PC-9 (cell line): ENCODE data around the gene ARL6IP1. TPM values are rescaled to one million over a fixed set of nuclear protein-coding genes. Genes with fewer than 3 reads are reported as not detected.

ENCODE experiments used
- BruUV-seq: library from RNA; stranded (reverse); fragments of 400-500 nt; replicated peaks from 2 replicates; lab custom pipeline; 2021; lab: Mats Ljungman, UMichigan
- CTCF ChIA-PET: fragments of 300-600 bp; sonication (Branson Sonifier 250); formaldehyde crosslinking; loops from one replicate; lab custom pipeline; 2022; ENCODE audit warnings: antibody characterized with exemption; lab: Charles Lee
- POLR2A ChIA-PET: fragments of 300-600 bp; sonication (Branson Sonifier 250); formaldehyde crosslinking; loops from one replicate; lab custom pipeline; 2022; ENCODE audit warnings: antibody characterized with exemption; ENCODE audit not compliant: unreplicated experiment; lab: Charles Lee
- DNase-seq, 2 experiments: peaks; one replicate each; pipeline versions ENCODE4 v3.0.0 to v3.0.0-alpha.2; 2015 to 2022; ENCODE audit warnings: mixed read lengths in 1 of 2
- H2AFZ ChIP-seq: fragments of 200-600 bp; sonication (generic); 2 replicates; pipeline ENCODE4 v1.8.1; 2017; ENCODE audit warnings: antibody characterized with exemption
- H3F3A ChIP-seq: fragments of 200-600 bp; sonication (generic); 2 replicates; pipeline ENCODE4 v1.8.1; 2017; ENCODE audit warnings: antibody characterized with exemption, mild to moderate bottlenecking, low read depth; ENCODE audit not compliant: insufficient read depth
- H3K27ac ChIP-seq: fragments of 200-600 bp; sonication (generic); 2 replicates; pipeline ENCODE4 v1.6.1; 2016; ENCODE audit warnings: mixed run types
- H3K27me3 ChIP-seq: fragments of 200-600 bp; sonication (generic); 2 replicates; pipeline ENCODE4 v1.6.1; 2016; ENCODE audit warnings: low read depth, mixed run types; ENCODE audit not compliant: insufficient read depth
- H3K36me3 ChIP-seq: fragments of 200-600 bp; sonication (generic); 2 replicates; pipeline ENCODE4 v1.6.1; 2016; ENCODE audit warnings: low read depth, mixed run types
- H3K4me1 ChIP-seq: fragments of 200-600 bp; sonication (generic); replicated peaks from 2 replicates; pipeline ENCODE4 v1.6.1; 2016; ENCODE audit warnings: mixed run types; ENCODE audit not compliant: insufficient read depth
- H3K4me2 ChIP-seq: fragments of 200-600 bp; sonication (generic); 2 replicates; pipeline ENCODE4 v1.6.1; 2017; ENCODE audit warnings: mixed run types
- H3K4me3 ChIP-seq: fragments of 200-600 bp; sonication (generic); 2 replicates; pipeline ENCODE4 v1.6.1; 2016; ENCODE audit warnings: mixed run types
- H3K79me2 ChIP-seq: fragments of 200-600 bp; sonication (generic); 2 replicates; pipeline ENCODE4 v1.6.1; 2017; ENCODE audit warnings: low read depth, mixed run types
- H3K9me2 ChIP-seq: fragments of 200-600 bp; sonication (generic); 2 replicates; pipeline ENCODE4 v1.8.1; 2017; ENCODE audit warnings: mild to moderate bottlenecking; ENCODE audit not compliant: insufficient read depth
- H3K9me3 ChIP-seq: fragments of 200-600 bp; sonication (generic); 2 replicates; pipeline ENCODE4 v1.8.1; 2016; ENCODE audit warnings: low read depth; ENCODE audit not compliant: insufficient read depth
- H4K20me1 ChIP-seq: fragments of 200-600 bp; sonication (generic); 2 replicates; pipeline ENCODE4 v1.8.1; 2017; ENCODE audit not compliant: insufficient read depth
- EZH2 ChIP-seq: fragments of 200-600 bp; sonication (generic); IDR thresholded peaks from 2 replicates; pipeline ENCODE4 v1.8.0; 2017; ENCODE audit warnings: antibody characterized with exemption, low read depth
- intact Hi-C: fragments of 100-400 bp; cut with micrococcal nuclease; formaldehyde crosslinking; loops from one replicate; pipeline ENCODE4 v1.10.0; 2022; ENCODE audit not compliant: unreplicated experiment
- total RNA-seq: library from RNA; stranded (reverse); gene quantifications from 2 replicates; pipeline ENCODE4 v1.2.3, GENCODE V29; 2021
- TF ChIP-seq, protein P1 (sequence below): fragments of 200-600 bp; sonication (generic); conservative IDR thresholded peaks from 2 replicates; pipeline ENCODE4 v1.6.1; 2017; ENCODE audit warnings: mixed run types, antibody characterized with exemption, mild to moderate bottlenecking, moderate library complexity

ARL6IP1 gene
- total RNA-seq, 1 experiment from 2014 or later: 294 TPM

DNA sequence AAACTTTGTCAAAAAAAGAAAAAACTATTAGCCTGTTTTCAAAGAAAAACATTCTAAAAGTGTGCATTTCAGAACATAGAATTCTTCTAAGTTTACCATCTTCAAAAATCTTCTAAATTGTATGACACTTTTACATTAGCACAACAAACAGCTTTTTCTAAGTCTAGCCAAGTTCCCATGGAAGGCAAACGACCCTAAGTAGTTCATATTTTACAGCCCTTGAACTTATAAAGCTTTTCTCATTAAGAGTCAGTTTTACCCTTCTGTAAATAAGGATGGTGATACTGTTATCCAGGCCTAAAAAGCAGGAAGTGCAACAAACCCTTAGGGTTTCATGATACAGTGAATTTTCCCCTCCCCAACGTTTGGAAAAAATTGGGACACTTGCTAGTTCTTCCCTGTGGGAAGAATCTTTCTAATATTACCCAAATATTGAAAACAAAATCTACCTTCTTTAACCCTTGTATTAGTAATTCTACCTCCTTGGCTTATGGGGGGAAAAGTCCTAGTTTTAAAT is 4.0 kb upstream of the ARL6IP1 start:
- Histone ChIP-seq H3K9me3 (no peaks in the 10 kb centered on the region), H3K4me3 (no peak overlapping the region), H3K9me2 (no peaks in the 10 kb centered on the region), H3K27me3 (no peaks in the 10 kb centered on the region), H3K27ac (peak overlapping the region; percentile 55; the same call in 1 of the 2 replicates), H3K4me2 (no peak overlapping the region), H2AFZ (no peak overlapping the region), H3F3A (peaks cover 47% of the 10 kb centered on the region), H3K4me1 (peaks cover 23% of the 10 kb centered on the region; the same call in 1 of the 2 replicates), H3K79me2 (peaks cover 10% of the 10 kb centered on the region), H3K36me3 (peaks cover 20% of the 10 kb centered on the region; the same call in 1 of the 2 replicates), H4K20me1 (peaks cover 5% of the 10 kb centered on the region)
- CTCF ChIA-PET: interaction anchor here (0.5 kb wide), 1 partner anchor 302 kb away, joined by 3 read pairs; no protein-coding TSS in a partner anchor
- TF ChIP-seq, protein P1, sequence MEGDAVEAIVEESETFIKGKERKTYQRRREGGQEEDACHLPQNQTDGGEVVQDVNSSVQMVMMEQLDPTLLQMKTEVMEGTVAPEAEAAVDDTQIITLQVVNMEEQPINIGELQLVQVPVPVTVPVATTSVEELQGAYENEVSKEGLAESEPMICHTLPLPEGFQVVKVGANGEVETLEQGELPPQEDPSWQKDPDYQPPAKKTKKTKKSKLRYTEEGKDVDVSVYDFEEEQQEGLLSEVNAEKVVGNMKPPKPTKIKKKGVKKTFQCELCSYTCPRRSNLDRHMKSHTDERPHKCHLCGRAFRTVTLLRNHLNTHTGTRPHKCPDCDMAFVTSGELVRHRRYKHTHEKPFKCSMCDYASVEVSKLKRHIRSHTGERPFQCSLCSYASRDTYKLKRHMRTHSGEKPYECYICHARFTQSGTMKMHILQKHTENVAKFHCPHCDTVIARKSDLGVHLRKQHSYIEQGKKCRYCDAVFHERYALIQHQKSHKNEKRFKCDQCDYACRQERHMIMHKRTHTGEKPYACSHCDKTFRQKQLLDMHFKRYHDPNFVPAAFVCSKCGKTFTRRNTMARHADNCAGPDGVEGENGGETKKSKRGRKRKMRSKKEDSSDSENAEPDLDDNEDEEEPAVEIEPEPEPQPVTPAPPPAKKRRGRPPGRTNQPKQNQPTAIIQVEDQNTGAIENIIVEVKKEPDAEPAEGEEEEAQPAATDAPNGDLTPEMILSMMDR: no peak
- TF ChIP-seq EZH2: no peak
- no TSS peak for BruUV-seq
- intact Hi-C loops: no loop called here
- DNase-seq: no peak
- POLR2A ChIA-PET: interaction anchor here (0.6 kb wide), 1 partner anchor 17 kb away, joined by 3 read pairs; no protein-coding TSS in a partner anchor

DNA sequence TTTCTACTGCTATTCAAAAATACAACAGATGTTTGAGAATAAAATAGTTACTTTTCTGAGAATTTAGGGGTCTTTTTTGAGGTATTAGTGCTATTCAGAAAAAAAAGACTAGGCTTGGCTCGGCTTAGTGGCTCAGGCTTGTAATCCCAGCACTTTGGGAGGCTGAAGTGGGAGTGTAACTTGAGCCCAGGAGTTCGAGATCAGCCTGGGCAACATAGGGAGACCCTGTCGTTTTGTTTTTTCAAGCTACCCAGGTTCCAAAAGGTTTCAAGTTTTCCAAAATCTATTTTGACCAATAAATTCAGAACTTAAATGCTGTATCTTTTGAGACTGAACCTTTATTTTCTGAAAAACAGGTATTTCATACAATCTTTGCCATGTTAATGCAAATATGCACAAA is 3.2 kb upstream of the ARL6IP1 start:
- peaks cover 18% of the 10 kb centered on the region for H3K79me2 ChIP-seq
- no peaks in the 10 kb centered on the region for H3K27me3 ChIP-seq
- H3K4me2 ChIP-seq: 0 out of 2 replicates have a peak overlapping the region, but pooled peaks have one; percentile 3
- no TSS peak for BruUV-seq
- no peak overlapping the region for H2AFZ ChIP-seq
- peaks cover 29% of the 10 kb centered on the region for H3K4me1 ChIP-seq
- H3K27ac ChIP-seq: peak overlapping the region; percentile 55
- no peak for DNase-seq
- peaks cover 39% of the 10 kb centered on the region for H3F3A ChIP-seq
- intact Hi-C loops: loop anchor here (5.0 kb wide), 3 partner anchors 163 to 263 kb away; partner anchors contain the start of genes COQ7 and TMC7
- peaks cover 12% of the 10 kb centered on the region for H4K20me1 ChIP-seq
- no peaks in the 10 kb centered on the region for H3K9me2 ChIP-seq
- TF ChIP-seq, protein P1: no peak
- no peak for TF ChIP-seq EZH2
- POLR2A ChIA-PET: interaction anchor here (0.6 to 1.2 kb wide), 3 partner anchors 14 to 623 kb away, joined by 3 to 5 read pairs (median 3); partner anchors contain the start of gene RPS15A
- CTCF ChIA-PET: interaction anchor here (0.5 to 0.7 kb wide), 2 partner anchors 13 to 77 kb away, joined by 3 to 8 read pairs; no protein-coding TSS in a partner anchor
- no peaks in the 10 kb centered on the region for H3K9me3 ChIP-seq
- no peak overlapping the region for H3K4me3 ChIP-seq
- peaks cover 14% of the 10 kb centered on the region for H3K36me3 ChIP-seq

DNA sequence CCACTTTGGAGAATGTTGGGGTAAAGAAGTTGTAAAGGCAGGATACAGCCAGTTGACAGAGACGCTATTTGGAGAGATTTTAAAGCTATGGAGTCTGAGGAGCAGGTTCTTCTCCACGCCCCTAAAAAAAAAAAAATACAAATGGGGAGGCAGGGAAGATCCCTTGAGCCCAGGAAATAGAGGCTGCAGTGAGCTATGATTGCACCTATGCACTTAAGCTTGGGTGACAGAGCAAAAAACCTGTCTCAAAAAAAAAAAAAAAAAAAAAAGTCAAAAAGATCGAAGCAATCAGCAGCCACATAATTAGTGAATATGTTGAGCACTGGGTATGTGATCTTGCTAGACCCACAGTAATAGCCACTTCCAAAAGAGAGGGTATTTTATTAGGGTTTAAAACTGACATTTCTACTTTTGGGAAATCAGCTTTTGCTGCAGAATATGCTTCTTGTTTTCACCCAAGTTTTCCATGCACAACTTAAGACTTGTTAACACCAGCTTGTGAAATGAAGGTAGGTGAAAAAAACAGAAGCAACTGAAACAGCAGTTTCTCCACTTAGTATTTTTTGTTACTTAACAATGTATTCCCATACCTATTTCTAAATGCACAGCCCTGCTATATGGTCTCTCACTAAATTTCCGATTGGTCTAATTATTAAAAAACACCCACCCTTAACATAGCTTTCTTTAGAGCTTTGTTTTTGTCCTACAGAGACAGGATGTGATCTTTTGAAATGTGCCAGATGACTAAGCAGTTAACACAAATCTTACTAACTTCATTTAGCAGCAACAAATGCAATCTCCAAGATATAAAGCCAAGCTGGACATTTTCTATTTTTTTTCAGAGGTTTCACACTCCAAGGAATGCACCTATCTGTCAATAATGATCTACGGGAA is 2.5 kb upstream of the ARL6IP1 start:
- H3K4me1 ChIP-seq: peaks cover 36% of the 10 kb centered on the region
- intact Hi-C loops: loop anchor here (5.0 kb wide), 3 partner anchors 163 to 263 kb away; partner anchors contain the start of genes COQ7 and TMC7

More for the DNA sequence above, 2.5 kb upstream of the ARL6IP1 start:
- H2AFZ ChIP-seq: no peak overlapping the region
- no peaks in the 10 kb centered on the region for H3K9me2 ChIP-seq
- CTCF ChIA-PET: interaction anchor here (0.5 to 0.7 kb wide), 7 partner anchors 14 to 704 kb away, joined by 3 to 8 read pairs (median 4); partner anchors contain the start of gene TMC7
- no TSS peak for BruUV-seq
- peaks cover 38% of the 10 kb centered on the region for H3F3A ChIP-seq
- H3K79me2 ChIP-seq: peaks cover 25% of the 10 kb centered on the region
- no peak overlapping the region for H3K4me3 ChIP-seq
- no peak for DNase-seq
- H3K9me3 ChIP-seq: no peaks in the 10 kb centered on the region
- peaks cover 16% of the 10 kb centered on the region for H4K20me1 ChIP-seq
- 0 out of 2 replicates have a peak overlapping the region, but pooled peaks have one; percentile 3 for H3K4me2 ChIP-seq
- peak overlapping the region; percentile 55 for H3K27ac ChIP-seq
- H3K36me3 ChIP-seq: peaks cover 11% of the 10 kb centered on the region; the same call in 1 of the 2 replicates
- H3K27me3 ChIP-seq: no peaks in the 10 kb centered on the region
- POLR2A ChIA-PET: interaction anchor here (0.5 to 1.2 kb wide), 5 partner anchors 14 to 624 kb away, joined by 3 to 8 read pairs (median 3); partner anchors contain the start of gene RPS15A
- TF ChIP-seq, protein P1: no peak
- TF ChIP-seq EZH2: no peak
